ENCODE data around the gene PDCD5. TPM values are rescaled to one million over a fixed set of nuclear protein-coding genes. Genes with fewer than 3 reads are reported as not detected.
"Not testable (repeated sequence)": the region's sequence is repeated elsewhere in the genome, so short reads cannot be mapped to it uniquely, and the experiment has no call there.

PDCD5 gene, protein sequence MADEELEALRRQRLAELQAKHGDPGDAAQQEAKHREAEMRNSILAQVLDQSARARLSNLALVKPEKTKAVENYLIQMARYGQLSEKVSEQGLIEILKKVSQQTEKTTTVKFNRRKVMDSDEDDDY
- 100 to 1,000 TPM; 106 to 143 (median 131) TPM for polyA plus RNA-seq (ENCODE audit: insufficient read depth in 1 of 5, insufficient read length in 5 of 5, low replicate concordance in 1 of 5)
- long read RNA-seq, donor 1, transcript PDCD5-205 (4 exons, 480 nt) = minor isoform, 6 of 126 reads
- long read RNA-seq, donor 1, transcript PDCD5-207 (6 exons, 699 nt) = major isoform, 95 of 126 reads
- long read RNA-seq, donor 1, partial matches to known transcripts = 13 of 126 reads
- long read RNA-seq, donor 1, other reads (novel, unspliced or antisense) = 0 of 126 reads
- long read RNA-seq, donor 2, transcript PDCD5-207 (6 exons, 699 nt) = major isoform, 43 of 45 reads
- long read RNA-seq, donor 2, partial matches to known transcripts = 0 of 45 reads
- long read RNA-seq, donor 2, other reads (novel, unspliced or antisense) = 0 of 45 reads
- long read RNA-seq, donor 3, transcript PDCD5-207 (6 exons, 699 nt) = major isoform, 70 of 115 reads
- long read RNA-seq, donor 3, transcript PDCD5-206 (2 exons, 458 nt) = minor isoform, 6 of 115 reads
- long read RNA-seq, donor 3, partial matches to known transcripts = 36 of 115 reads
- long read RNA-seq, donor 3, other reads (novel, unspliced or antisense) = 0 of 115 reads
- long read RNA-seq, donor 4, transcript PDCD5-207 (6 exons, 699 nt) = major isoform, 38 of 63 reads
- long read RNA-seq, donor 4, partial matches to known transcripts = 15 of 63 reads
- long read RNA-seq, donor 4, other reads (novel, unspliced or antisense) = 0 of 63 reads
- long read RNA-seq, donor 5, transcript PDCD5-207 (6 exons, 699 nt) = major isoform, 119 of 154 reads
- long read RNA-seq, donor 5, partial matches to known transcripts = 22 of 154 reads
- long read RNA-seq, donor 5, other reads (novel, unspliced or antisense) = 0 of 154 reads
- long read RNA-seq, donor 6, transcript PDCD5-207 (6 exons, 699 nt) = major isoform, 87 of 120 reads
- long read RNA-seq, donor 6, transcript PDCD5-203 (4 exons, 1,799 nt) = minor isoform, 7 of 120 reads
- long read RNA-seq, donor 6, partial matches to known transcripts = 18 of 120 reads
- long read RNA-seq, donor 6, other reads (novel, unspliced or antisense) = 0 of 120 reads
- long read RNA-seq, donor 7, transcript PDCD5-207 (6 exons, 699 nt) = major isoform, 51 of 66 reads
- long read RNA-seq, donor 7, partial matches to known transcripts = 6 of 66 reads
- long read RNA-seq, donor 7, other reads (novel, unspliced or antisense) = 0 of 66 reads
- long read RNA-seq, donor 8, transcript PDCD5-207 (6 exons, 699 nt) = major isoform, 23 of 36 reads
- long read RNA-seq, donor 8, partial matches to known transcripts = 6 of 36 reads
- long read RNA-seq, donor 8, other reads (novel, unspliced or antisense) = 0 of 36 reads

DNA sequence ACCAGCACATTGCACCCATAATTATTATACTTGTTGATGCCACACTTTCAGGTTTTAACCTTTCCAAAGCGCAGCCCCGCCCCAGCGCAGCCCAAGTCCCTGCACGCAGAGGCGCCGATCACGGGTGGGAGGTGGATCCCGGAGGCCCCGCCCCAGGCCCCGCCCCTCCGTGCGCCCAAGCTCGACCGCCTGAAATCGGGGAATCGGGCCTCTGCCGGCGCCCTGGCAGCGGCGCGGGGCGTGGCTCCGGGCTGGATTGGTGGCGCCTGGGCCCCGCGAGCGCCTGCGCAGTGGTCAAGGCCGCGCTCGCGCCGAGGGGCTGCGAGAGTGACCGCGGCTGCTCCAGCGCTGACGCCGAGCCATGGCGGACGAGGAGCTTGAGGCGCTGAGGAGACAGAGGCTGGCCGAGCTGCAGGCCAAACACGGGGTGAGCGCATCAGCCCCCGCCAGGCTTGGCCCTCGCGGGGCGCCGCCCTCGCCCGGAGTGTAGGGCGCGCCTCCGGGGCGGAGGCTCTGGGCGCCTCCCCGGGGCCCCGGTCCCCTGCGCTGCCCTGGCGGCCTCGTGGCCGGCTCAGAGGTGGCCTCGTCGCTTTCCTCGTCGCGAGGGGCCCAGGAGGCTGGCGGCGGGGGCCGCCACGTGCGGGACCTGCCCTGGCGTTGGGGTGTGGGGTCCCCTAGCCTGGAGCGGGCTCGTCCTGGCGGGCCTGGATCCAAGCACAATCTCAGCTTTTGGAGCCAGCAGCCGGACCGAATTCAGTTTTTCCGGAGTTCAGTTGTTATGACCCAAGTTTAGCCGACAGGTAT is at the start of gene PDCD5:
Gene PDCD5, plus strand, starts transcription at position 290 of the 804 bp plus-strand sequence. Its CDS starts 72 bp downstream, at position 362.
- DNase-seq = peak; percentile 94 to 95

DNA sequence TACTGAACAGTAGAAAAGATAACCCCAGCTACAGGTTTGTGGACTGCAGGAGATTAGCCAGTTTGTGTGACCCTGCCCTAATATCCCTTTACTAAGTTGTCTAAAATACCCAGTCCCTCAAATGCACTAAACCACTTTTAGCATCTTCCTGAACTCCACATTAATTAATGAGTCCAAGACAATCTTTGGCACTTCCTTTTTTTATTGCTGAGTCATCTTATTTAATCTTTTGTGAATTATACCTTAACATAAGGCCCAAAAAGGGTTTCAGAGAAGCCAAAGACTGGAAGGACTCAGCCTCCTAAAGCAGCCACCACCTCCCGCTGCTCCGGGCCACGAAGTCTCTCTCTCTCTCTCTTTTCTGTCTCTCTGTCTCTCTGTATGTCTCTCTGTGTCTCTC is 48.8 kb upstream of the PDCD5 start:
- no peak for DNase-seq

DNA sequence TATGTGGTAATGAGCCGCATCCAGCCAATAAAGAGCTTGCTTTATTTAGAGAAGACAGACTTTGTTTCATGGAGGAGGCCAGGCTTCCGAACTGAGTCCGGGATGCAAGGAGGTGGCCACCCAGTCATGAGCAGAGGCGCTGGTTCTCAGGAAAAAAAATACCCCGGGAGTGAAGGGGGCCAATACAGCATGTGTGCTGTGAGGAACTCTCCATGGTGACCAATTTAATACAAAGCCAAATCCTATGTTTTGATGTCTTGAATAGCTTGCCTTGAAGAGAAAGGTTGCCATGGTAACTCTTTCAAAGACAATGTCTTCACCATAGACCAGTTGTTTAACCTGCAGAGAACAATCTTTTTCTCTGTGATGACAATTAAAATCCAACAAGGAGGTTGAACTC is 43.4 kb upstream of the PDCD5 start:
- no peak for DNase-seq

DNA sequence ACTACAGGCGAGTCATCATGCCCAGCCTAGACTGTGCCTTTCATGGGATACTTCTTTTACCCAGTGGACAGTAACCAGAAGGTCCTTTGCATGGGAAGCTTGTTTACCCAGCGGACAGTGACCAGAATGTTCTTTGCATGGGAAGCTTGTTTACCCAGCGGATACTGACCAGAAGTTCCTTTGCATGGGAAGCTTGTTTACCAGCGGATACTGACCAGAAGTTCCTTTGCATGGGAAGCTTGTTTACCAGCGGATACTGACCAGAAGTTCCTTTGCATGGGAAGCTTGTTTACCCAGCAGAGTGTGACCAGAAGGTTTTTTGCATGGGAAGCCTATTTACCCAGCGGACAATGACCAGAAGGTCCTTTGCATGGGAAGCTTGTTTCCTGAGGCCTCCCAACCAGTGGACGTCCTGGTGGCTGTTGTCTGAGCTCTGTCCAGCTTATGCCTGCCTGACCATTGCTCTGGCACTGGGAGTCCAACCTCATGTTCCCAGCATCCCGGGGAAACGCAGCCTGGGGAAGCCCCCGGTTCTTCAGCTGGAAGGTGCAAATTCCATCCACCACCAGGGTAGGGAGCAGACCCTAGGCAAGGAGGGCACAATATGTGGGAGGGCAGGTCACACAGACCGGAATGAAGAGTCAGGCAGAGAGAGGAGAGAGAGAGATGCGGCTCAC is 41.6 kb upstream of the PDCD5 start:
- no peak for DNase-seq

DNA sequence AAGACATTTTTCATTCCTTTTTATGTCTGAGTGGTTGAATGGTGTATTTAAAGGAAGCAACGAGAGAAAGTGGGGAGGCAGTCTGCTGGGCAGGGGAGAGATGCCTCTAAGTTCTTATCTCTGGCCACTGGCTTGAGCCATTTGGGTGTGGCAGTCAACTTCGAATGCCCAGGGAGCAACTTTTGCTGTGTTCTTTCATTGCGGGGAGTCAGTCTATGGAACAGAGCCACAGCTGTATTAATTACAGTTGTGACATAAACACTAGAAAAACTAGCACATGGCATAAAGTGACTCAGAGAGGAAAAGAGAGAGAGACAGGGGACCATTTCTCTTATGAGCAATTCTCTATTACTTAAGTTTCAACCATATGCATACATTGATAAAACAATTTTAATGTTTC is 40.4 kb upstream of the PDCD5 start:
- DNase-seq = no peak

DNA sequence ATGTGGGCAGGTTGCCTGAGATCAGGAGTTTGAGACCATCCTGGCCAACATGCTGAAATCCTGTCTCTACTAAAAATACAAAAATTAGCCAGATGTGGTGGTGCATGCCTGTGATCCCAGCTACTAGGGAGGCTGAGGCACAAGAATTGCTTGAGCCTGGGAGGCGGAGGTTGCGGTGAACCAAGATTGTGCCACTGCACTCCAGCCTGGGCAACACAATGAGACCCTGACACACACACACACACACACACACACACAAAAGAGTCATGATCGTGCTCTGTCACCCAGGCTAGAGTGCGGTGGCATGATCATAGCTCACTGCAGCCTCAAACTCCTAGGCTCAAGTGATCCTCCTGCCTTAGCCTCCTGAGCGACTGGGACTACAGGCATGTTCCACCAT is 39.6 kb upstream of the PDCD5 start:
- not testable (repeated sequence) for DNase-seq

DNA sequence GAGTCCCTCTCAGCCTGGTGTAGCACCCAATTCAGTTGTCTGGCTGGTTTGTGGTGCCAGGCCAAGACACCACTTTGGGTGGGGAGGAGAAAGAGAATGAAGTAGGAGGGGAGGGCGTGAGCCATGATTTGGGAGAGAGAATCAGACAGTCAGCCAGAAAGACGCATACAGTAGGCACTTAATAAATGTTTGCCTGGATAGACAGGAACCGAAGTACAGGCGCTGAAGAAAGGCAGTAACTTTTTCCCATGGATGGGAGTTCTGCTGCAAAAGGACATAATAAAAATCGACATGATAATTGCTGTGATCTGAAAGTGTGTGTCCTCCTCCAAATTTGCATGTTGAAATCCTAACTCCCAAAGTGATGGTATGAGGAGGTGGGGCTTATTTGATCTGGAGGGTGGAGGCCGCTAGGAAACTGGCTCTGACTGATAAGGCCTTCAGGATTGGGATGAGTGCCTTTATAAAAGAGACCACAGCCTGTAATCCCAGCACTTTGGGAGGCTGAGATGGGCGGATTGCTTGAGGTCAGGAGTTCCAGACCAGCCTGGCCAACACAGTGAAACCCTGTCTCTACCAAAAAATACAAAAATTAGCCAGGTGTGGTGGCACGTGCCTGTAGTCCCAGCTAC is 38.4 kb upstream of the PDCD5 start:
- DNase-seq = no peak

DNA sequence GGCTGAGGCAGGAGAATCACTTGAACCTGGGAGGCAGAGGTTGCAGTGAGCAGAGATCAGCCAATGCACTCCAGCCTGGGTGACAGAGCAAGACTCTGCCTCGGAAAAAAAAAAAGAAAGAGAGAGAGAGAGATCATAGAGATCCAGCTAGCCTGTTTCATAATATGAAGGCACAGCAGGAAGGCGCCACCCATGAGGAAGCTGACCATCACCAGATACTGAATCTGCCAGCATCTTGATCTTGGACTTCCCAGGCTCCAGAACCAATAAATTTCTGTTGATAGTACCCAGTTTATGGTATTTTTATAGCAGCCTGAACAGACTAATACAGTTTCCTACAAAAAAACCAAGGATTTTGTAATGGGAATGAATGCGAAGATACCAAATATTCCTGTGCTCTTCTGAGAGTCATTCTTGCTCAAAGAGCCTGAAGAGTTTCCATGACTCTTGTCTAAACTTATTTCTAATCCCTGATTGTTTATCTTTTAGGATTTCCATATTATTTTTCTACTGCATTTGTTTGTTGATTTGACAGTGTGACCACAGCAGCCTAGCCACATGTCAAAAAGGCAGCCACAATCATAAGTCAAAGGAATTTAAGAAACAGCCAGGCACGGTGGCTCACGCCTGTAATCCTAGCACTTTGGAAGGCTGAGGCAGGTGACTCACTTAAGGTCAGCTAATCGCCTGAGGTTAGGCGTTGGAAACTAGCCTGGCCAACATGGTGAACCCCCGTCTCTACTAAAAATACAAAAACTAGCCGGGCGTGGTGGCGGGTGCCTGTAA is 37.7 kb upstream of the PDCD5 start:
- no peak for DNase-seq

DNA sequence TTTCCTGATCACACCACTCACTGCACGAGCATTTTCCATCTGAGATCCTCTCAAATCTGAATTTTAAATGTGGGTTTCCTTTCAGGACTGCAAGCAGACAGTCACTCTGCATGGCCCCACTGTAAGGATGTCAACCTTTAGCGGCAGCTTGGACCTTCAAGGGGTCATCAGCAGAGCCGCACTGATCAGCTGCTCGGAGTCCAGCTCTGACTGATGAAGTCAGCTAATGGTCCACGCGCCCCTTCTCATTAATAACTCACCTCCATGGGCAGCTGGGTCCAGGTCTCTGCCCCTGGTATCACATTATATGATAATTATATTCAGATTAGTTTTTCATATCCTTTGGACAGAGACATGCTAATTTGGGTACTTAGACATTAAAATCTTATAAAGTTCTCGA is 36.1 kb upstream of the PDCD5 start:
- DNase-seq = no peak

DNA sequence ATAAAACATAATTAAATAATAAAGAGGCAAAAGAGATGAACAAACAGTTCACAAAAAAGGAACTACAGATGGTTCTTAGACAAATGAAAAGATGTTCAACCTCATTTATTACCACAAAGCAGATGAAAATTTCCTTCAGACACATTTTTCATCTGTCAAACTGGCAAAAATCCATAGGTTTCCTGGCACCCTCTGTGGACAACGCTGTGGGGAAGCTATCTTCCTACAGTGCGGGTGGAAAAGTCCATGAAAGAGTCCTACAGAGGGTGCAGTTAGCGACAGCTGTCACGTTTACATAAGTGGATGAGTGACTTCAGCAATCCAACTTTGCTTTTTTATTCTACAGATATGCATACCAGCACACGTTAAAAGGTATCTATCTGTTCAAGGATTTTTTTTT is 30.3 kb upstream of the PDCD5 start:
- DNase-seq = no peak

DNA sequence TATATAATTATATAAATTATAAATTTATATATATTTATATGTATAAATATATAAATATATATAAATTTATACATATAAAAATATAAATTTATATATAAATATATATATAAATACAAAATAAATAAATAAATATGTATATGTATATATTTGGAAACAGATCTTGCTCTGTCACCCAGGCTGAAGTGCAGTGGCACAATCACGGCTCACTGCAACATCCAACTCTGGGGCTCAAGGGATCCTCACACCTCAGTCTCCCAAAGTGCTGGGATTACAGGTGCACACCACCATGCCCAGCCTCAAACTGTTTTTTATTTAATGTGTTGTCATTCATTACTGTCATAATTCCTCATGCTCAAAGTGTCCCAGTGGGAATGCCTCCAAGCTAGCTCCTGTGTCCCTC is 25.2 kb upstream of the PDCD5 start:
- DNase-seq = no peak

DNA sequence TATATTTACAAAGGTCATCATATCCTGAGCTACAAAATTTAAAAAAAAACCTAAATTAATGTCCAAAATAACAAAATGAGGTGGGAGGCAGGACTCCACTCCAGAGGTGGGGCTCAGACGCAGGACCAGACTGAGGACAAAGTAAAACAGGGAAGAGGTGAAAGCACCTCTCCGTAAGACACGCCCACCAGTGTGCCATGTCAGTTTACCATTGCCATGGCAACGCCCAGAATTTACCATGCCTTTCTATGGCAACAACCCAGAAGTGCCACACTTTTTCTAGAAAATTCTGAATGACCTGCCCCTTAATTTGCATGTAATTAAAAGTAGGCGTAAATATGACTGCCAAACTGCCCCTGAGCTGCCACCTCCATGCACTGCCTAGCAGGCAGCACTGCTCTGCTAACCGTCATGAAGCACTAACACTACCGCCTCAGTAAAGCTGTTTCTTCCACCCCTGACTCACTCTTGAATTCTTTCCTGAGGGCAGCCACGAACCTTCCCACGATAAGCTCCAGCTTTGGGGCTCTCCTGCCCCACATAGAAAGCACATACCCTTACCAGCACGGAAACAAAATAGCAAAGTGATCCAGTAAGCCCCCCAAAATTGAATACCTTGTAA is 22.3 kb upstream of the PDCD5 start:
- DNase-seq = no peak

DNA sequence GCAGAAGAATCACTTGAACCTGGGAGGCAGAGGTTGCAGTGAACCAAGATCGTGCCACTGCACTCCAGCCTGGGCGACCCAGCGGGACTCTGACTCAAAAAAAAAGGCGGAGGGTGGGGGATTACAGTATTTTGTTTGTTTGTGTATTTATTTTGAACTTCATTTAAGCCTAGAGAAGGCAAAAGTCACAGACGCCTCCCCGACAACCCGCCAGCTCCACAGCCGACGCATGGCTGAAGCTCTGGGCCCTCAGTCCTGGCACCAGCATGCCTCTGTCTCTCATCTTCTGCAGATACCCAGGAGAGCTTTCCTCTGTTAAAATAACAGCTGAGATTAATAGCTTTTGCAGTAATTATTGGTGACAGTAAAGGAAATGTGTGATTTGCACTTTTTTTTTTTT is 17.2 kb upstream of the PDCD5 start:
- no peak for DNase-seq

DNA sequence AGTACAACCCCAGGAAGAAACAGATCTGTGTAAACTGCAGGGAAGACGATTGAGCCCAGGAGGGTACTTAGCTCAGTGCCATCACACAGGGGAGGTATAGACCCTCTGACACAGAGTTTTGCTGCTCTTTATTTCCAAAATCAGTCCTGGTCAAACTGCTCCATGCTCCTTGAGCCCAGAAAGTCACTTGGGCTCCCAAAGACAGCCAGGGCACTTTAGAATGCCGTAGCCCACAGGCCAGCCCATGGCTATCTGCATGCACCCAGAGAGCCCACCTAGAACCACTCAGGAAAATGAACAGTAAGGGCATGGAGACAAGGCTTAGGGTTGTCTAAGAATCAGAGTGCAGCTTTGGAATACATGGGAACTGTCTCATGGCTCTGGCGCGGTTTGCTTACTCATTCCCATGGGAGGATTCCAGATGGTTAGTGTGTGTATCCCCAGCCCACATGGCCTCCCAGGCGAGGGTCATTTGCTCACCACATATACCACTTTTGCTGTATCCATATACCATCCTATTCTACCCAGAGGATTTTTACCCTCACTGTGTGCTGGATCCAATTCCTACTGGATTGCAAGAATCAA is 14.7 kb upstream of the PDCD5 start:
- no peak for DNase-seq

DNA sequence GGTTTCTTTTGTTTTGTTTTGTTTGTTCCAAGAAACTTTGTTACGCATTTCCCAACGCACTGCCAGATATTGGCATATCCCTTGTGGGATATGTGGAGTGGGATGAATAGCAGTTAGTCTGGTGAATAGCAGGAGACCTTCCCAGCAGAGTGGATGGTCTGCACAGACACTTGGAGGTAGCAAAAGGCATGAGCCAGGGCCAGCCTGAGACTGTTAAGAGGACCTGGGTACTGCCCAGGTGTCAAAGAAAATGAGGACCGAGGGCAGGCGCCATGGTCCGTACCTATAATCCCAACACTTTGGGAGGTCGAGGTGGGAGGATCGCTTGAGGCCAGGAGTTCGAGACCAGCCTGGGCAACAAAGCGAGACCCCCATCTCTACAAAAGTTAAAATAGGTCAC is 13.5 kb upstream of the PDCD5 start:
- DNase-seq = no peak

DNA sequence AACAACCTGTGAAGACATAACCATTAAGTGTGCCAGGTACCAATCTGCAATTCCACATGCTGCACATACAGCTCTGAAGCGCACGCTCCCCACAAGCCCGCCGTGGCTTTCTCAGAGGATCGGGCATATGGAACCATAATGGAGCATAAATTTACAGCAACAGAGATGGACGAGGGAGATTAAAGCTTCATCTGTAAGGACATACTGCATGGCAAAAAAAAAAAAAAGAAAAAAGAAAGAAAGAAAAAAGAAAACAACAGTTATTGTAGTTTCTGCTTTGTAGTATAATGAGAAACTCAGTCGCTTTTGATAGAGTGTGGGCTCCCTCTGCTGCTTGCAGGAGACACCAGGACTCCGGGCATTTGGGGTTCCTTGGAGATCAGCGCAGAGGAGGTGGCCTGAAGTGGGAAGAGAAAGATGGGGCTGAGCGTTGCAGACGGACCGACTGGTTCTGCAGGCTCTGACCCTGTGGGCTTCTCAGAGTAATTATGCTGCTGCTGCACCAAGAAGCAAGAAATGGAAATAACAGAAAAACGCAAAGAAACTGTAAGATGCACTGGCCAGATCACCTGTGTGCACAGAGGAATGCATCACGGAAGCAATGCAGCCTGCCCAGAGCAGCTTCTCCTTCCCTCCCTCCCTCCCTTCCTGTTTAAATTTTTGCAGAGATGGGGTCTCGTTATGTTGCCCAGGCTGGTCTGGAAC is 10.8 kb upstream of the PDCD5 start:
- peak; percentile 19 to 48 for DNase-seq

DNA sequence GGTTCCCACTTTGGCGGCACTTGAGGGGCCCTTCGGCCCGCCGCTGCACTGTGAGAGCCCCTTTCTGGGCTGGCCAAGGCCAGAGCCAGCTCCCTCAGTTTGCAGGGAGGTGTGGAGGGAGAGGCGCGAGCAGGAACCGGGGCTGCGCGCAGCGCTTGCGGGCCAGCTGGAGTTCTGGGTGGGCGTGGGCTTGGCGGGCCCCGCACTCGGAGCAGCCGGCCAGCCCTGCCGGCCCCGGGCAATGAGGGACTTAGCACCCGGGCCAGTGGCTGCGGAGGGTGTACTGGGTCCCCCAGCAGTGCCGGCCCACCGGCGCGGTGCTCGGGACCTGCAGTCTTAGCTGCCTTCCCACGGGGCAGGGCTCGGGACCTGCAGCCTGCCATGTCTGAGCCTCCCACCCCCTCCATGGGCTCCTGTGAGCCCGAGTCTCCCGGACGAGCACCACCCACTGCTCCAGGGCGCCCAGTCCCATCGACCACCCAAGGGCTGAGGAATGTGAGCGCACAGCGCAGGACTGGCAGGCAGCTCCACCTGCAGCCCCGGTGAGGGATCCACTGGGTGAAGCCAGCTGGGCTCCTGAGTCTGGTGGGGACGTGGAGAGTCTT is 9.4 kb upstream of the PDCD5 start:
- DNase-seq = not testable (repeated sequence)
